Embryonic facial prominence (tissue), 1 donor: ENCODE measurements around the gene SLC40A1.

Experiments used
- DNase-seq: peaks from one replicate; pipeline ENCODE4 v3.0.0-alpha.2; 2016; ENCODE audit errors: extremely low spot score

The SLC40A1 gene

GRCh38 chr2:189601043-189601442 is 20.5 kb upstream of the SLC40A1 start:
- no peak for DNase-seq

- DNase-seq = no peak
Observed at GRCh38 chr2:189599245-189599644, 18.7 kb upstream of the SLC40A1 start.

DNA sequence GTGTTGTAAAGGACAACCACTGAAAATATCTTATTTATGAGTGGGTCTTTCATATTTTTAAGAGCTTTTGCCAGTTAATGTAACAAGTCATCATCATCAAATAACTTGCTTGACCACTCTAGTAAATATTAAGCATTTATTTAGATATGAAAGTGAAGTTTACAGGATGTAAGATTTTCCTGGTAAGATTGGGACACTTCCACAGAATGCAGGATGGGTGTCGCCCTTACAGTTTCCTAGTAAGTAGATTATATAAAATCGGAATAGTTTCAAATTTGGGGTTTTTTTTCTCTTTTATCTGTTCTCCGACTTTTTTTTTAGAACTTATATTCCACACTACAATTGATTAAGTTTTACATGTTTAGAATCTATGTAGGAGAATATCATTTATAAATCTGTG is 14.8 kb upstream of the SLC40A1 start:
- no peak for DNase-seq

DNA sequence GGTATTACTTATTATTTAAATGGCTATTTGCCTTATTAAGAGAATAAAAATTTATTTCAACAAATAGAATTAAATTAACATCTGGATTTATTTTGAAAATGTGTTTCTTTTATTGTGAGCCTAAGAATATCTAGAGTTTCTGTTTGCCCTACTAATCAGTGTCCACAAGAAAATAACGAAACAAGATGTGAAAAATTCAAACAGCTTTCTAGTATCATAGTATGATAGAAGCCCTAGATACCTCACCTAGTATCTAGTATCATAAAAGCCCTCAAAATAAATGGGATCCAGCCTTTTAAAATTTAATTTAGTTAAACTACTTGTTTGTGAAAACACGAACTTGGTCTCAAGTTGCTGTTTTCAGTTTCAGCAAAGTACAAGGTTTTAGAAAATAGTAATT is 13.7 kb upstream of the SLC40A1 start:
- DNase-seq = no peak

DNA sequence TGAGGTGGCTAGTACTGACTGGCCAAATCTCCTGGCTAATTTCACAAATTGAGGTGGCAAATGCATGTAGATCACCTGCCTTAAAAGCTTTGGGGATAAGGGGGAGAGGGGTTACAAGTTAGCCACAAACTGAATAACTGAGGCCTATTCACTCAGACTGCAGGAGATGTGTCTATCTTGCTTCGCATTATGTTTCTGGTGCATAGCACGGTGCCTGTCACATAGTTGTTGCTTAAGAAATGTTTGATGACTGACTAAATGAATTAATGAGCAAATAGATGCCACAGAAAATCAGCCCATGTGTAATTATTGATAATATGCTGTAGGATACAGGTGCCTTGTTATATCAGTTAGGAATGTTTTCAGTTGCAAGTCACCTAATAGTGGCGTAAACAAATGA is 12.5 kb upstream of the SLC40A1 start:
- no peak for DNase-seq

DNA sequence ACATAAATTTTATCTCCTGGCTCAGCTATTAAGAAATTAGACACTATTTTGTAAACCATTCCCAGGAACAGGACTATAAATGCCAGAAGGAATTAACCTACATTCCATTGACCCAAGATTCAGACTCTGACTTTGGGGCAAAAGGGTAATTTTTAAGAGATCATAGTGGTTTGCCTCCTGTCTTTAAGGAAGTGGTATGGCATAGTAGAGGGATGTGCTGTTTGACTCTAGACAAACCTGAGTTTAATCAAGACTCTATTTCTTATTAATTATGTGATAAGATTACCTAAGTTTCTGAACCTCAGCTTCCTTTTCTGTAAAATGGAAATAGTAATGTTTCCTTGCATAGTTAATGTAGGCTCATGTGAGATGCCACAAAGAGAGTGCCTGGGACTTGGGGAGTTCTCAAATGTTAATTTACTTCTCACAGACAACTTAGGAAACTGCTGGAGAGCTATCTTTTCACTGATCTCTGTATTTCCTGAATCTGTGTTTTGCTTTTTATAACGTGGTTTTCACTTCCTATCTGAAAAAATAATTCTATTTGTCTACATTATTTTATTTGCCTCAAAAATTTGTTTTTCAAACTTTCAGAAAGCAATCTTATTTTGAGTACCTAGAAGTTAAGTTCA is 11.9 kb upstream of the SLC40A1 start:
- no peak for DNase-seq

DNA sequence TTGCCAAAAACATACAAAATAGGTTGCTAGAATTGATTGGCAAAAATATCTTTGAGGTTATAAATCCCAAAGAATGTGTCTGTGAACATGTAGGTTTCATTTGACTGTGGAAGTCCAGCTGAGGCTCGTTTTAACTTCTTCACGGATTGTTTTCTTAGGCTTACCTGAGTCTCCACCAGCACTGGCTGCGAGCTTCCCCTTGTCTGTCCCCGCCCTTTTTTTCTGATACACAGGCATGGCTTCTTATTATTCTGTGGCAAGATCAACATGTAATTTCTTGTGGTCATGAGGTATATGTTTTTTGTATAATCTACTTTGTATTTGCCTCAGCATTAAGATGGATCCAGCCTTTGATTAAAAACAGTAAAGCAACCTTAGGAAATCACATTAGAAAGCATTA is 7.2 kb upstream of the SLC40A1 start:
- DNase-seq = no peak

- no peak for DNase-seq
Observed at GRCh38 chr2:189585226-189585756, 4.7 kb upstream of the SLC40A1 start.

GRCh38 chr2:189584686-189585085 is 4.1 kb upstream of the SLC40A1 start:
- DNase-seq = no peak

DNA sequence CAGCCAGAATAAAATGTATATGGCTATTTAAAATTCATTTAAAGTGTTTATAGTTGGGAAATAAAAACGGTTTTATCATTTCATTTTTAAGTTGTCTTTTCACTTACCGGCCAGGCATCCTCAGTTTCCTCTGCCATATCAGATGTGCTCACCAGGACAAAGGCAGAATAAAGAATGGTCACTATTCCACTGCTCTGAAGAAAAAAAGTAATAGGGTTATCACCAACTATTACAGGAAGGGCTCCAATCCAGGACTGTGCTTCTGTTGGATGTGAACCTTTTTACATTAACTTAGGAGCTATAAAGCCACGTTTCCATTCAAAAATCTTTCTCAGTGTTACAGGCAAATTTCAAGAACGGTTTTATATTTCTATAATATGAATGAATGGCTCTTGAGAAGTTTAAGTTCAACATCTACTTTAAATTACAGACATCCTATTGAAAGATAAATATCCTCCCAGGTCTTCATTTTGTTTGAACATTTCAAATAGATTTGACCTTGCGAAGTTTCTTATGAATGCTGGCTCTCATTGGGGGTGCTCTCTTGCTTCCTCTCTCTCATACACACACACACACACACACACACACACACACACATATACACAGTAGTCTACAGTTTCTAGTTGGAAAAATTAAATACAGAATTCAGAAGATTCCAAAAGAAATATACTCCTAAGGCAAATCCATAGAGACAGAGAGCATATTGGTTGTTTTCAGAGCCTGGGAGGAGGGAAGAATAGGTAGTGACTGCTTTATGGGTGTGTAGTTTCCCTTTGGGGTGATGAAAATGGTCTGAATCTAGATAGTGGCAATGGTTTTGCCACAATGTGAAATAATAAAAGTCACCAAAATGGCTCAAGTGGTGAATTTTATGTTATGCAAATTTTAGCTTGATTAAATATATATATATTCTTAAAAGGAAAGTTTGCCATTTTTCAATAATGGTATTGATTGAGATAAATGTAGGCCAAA is 2.9 kb upstream of the SLC40A1 start:
- no peak for DNase-seq

- DNase-seq = no peak
Observed at GRCh38 chr2:189582809-189583192, 2.2 kb upstream of the SLC40A1 start.

DNA sequence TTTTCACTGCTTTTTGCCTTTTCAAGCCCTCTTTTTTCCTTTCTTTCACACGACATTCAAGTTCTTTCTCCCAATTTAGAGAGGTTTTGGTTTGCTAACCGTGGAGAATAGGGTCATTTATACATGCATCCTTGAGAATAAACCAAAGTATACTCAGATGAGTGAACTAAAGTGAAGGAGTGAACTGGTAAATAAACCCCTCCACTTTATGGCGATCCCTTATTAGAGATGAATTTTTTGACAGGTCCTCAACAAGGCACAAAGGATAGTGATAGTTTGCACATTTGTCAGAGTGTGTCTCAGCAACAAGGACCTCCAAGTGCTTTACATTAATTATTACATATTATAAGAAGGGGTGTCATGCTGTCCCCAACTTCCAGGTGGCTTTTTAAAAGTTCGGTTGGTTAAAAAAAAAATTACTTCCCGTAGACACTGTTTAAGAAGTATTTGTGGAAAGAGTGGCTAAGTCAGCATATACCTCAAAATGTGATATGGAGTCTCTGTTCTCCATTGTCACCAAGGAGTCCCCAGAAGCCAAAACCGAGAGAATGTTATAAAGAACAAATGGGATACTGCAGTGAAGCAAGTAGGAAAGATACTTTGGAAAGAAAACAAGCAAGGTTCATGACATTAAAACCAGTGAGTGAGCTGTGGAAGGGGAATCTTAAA is 1.7 kb upstream of the SLC40A1 start:
- no peak for DNase-seq

GRCh38 chr2:189581354-189582139 is 961 bp upstream of the SLC40A1 start:
- DNase-seq = no peak

- DNase-seq = no peak
Observed at GRCh38 chr2:189580241-189580651, 340 bp downstream of the SLC40A1 start.

DNA sequence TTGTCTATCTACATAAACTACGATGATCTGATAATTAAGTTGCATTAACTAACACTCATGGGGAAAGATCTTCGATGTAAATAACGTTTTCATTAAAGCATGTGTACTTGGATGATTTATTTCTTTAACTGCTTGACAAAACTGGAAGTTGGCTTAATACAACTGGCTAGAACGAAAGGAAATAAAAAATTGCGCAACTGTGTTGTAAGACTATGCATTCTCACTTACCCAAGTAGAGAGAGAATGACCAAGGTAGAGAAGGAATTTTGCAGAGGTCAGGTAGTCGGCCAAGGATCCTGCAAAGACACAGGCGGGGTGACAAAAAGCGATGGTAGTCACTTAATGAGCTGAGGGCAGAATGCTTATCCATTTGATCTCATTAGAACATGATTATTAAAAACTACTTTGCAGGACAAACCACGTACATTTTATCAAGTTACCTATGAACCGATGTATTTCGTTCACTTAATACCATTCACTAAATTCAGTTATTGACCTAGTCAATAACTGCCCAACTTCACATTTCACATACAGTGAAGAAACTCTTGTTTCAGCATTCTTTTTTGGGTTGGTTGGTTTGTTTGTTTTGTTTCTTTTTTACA is 900 bp downstream of the SLC40A1 start:
- no peak for DNase-seq

- DNase-seq = no peak
Observed at GRCh38 chr2:189578272-189578950, 2.2 kb downstream of the SLC40A1 start.

DNA sequence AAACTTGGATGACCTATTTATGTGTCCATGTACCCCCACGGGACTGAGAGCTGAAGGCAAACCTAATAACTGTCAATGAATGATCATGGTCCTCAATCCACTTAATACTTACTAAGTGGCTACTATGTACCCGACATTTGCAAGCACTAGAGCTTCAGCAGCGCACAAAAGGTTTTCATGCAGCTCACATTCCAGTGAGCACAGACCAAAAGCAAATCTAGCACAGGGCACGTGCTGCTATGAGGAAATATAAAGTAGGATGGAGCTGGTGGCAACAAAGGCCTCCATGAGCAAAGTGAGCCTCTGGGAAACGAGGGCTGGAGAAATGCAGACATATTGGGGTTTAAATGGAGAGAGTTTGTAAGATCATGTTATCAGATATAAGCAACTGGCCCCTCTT is 3.5 kb downstream of the SLC40A1 start:
- DNase-seq = no peak

- DNase-seq = no peak
Observed at GRCh38 chr2:189576396-189576795, 4.2 kb downstream of the SLC40A1 start.

- DNase-seq = no peak
Observed at GRCh38 chr2:189574793-189575475, 5.7 kb downstream of the SLC40A1 start.

DNA sequence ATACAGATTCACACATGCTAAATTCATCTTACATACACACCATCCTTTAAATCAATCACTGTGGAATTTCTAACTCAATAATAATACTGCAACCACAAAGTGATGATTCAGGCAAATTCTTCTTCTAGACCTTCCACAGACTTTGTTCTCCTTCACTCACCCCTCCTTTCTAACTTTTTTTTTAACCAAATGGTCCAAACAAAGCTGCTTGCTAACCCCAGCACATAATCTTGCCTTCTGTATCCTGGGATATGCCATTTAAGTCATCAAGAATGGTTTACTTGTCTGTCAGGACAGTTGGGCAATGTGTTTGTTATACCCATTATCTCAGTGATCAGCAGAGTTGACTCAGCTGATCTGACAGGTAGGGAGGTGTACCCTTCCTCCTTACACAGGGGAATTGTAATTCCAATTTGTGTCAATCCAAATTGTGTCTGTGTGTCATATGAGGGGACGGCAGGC is 10.0 kb downstream of the SLC40A1 start:
- DNase-seq = no peak
